ENCODE data around the gene NOL3. TPM values are rescaled to one million over a fixed set of nuclear protein-coding genes. Genes with fewer than 3 reads are reported as not detected.

Gene NOL3
- total and polyA plus RNA-seq, 9 of the 15 experiments (the other 6 are each of a cell fraction or from before 2014, with no cell fraction given), result 0.45 to 14.0 (median 5.4) TPM

DNA sequence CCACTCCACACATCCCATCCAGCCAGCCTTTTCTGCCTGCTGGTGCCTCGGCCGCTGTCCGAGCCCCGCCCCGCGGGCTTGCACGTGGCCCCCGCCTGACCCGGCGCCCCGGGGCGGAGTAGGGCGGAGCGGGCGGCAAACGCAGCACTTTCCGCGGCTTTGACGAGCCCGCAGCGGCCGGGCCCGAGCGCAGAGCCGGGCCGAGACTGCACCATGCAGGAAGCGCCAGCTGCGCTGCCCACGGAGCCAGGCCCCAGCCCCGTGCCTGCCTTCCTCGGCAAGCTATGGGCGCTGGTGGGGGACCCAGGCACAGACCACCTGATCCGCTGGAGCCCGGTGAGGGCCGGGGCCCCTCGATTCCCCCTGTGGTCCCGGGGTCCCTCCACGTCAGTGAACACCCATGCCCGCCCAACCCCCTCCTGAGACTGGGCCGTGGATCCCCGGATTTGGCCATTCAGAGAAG lies 5.7 kb upstream of the NOL3 start, which contains the start of gene HSF4 (continued):
- TF ChIP-seq BRCA1 (IDR thresholded peaks at IDR 0.05) (no peak), BRCA1 (CRISPR knock-in tag; IDR thresholded peaks at IDR 0.05) (no peak), IRF2 (CRISPR knock-in tag; IDR thresholded peaks at IDR 0.05) (no peak), HDAC3 (IDR thresholded peaks at IDR 0.05; ENCODE audit: borderline replicate concordance, partially characterized antibody) (no peak), ZNF124 (CRISPR knock-in tag; IDR thresholded peaks at IDR 0.05) (no peak), MTA2 (IDR thresholded peaks at IDR 0.05; ENCODE audit: low read depth) (no peak), ZNF24 (IDR thresholded peaks at IDR 0.05) (no peak), ZNF174 (CRISPR knock-in tag; IDR thresholded peaks at IDR 0.05) (no peak), ZNF57 (CRISPR knock-in tag; IDR thresholded peaks at IDR 0.05) (no peak), BRD4 (IDR thresholded peaks at IDR 0.05) (no peak), ZC3H8 (IDR thresholded peaks at IDR 0.05) (no peak), NFE2L1 (tag; IDR thresholded peaks at IDR 0.05; ENCODE audit: borderline replicate concordance, low read depth) (no peak), SP2 (IDR thresholded peaks at IDR 0.05; ENCODE audit: extremely low read depth, low read depth, low read length, poor library complexity, severe bottlenecking) (no peak), GABPA (tag; conservative IDR thresholded peaks at IDR 0.05; ENCODE audit: low read depth) (no peak), FIP1L1 (IDR thresholded peaks at IDR 0.05; ENCODE audit: low read depth, low read length, poor library complexity, severe bottlenecking) (peak; percentile 85), ZNF77 (CRISPR knock-in tag; IDR thresholded peaks at IDR 0.05) (no peak), CREBBP (IDR thresholded peaks at IDR 0.05; ENCODE audit: low read depth, low read length) (no peak), ZNF436 (CRISPR knock-in tag; IDR thresholded peaks at IDR 0.05) (no peak), HMGN3 (IDR thresholded peaks at IDR 0.05; ENCODE audit: borderline replicate concordance, extremely low read depth, insufficient read length, low read depth, low read length) (peak; percentile 95), BCL6 (CRISPR knock-in tag; IDR thresholded peaks at IDR 0.05) (no peak), ZFX (CRISPR knock-in tag; IDR thresholded peaks at IDR 0.05) (peak; percentile 89), ZZZ3 (IDR thresholded peaks at IDR 0.05) (no peak)
- TF ChIP-seq, protein P1, sequence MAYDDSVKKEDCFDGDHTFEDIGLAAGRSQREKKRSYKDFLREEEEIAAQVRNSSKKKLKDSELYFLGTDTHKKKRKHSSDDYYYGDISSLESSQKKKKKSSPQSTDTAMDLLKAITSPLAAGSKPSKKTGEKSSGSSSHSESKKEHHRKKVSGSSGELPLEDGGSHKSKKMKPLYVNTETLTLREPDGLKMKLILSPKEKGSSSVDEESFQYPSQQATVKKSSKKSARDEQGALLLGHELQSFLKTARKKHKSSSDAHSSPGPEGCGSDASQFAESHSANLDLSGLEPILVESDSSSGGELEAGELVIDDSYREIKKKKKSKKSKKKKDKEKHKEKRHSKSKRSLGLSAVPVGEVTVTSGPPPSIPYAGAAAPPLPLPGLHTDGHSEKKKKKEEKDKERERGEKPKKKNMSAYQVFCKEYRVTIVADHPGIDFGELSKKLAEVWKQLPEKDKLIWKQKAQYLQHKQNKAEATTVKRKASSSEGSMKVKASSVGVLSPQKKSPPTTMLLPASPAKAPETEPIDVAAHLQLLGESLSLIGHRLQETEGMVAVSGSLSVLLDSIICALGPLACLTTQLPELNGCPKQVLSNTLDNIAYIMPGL (CRISPR knock-in tag; IDR thresholded peaks at IDR 0.05), result no peak
- TF ChIP-seq, protein P2, sequence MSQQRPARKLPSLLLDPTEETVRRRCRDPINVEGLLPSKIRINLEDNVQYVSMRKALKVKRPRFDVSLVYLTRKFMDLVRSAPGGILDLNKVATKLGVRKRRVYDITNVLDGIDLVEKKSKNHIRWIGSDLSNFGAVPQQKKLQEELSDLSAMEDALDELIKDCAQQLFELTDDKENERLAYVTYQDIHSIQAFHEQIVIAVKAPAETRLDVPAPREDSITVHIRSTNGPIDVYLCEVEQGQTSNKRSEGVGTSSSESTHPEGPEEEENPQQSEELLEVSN (IDR thresholded peaks at IDR 0.05; ENCODE audit: borderline replicate concordance in 1 of 2, extremely low read depth in 1 of 2, insufficient read depth in 1 of 2, insufficient read length in 1 of 2, low read depth in 1 of 2, low read length in 1 of 2, poor library complexity in 1 of 2, severe bottlenecking in 1 of 2), result peak; percentile 96 to 100
- TF ChIP-seq, protein P3, sequence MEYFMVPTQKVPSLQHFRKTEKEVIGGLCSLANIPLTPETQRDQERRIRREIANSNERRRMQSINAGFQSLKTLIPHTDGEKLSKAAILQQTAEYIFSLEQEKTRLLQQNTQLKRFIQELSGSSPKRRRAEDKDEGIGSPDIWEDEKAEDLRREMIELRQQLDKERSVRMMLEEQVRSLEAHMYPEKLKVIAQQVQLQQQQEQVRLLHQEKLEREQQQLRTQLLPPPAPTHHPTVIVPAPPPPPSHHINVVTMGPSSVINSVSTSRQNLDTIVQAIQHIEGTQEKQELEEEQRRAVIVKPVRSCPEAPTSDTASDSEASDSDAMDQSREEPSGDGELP (CRISPR knock-in tag; IDR thresholded peaks at IDR 0.05; ENCODE audit: borderline replicate concordance), result peak; percentile 50; the same call in 1 of the 2 replicates
- TF ChIP-seq, protein P4, sequence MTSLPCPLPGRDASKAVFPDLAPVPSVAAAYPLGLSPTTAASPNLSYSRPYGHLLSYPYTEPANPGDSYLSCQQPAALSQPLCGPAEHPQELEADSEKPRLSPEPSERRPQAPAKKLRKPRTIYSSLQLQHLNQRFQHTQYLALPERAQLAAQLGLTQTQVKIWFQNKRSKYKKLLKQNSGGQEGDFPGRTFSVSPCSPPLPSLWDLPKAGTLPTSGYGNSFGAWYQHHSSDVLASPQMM (CRISPR knock-in tag; IDR thresholded peaks at IDR 0.05), result no peak
- TF ChIP-seq, protein P5, sequence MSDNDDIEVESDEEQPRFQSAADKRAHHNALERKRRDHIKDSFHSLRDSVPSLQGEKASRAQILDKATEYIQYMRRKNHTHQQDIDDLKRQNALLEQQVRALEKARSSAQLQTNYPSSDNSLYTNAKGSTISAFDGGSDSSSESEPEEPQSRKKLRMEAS (CRISPR knock-in tag; IDR thresholded peaks at IDR 0.05), result peak; percentile 86
